CD14-positive monocyte (primary cell): Measurements from ENCODE around the gene DCTN5. TPM values are rescaled to one million over a fixed set of nuclear protein-coding genes. Genes with fewer than 3 reads are reported as not detected.

Experiments
- DNase-seq, 3 donors: peaks; one replicate each; pipeline ENCODE4 v3.0.0-alpha.2; 2011 to 2022
- H2AFZ ChIP-seq: 2 replicates; pipeline ENCODE4 v1.6.0; 2012; ENCODE audit warnings: mild to moderate bottlenecking, low read depth, low read length, inconsistent platforms; ENCODE audit not compliant: insufficient read depth, poor library complexity, severe bottlenecking
- H3K27ac ChIP-seq, 2 donors: 1 replicate in 1 of 2; 2 replicates in 1 of 2; pipeline ENCODE4 v1.5.1; 2012 to 2013; ENCODE audit warnings: low read length in 2 of 2, control low read depth in 1 of 2, inconsistent platforms in 1 of 2, low read depth in 1 of 2, mild to moderate bottlenecking in 1 of 2
- H3K27me3 ChIP-seq, 2 donors: one replicate each; pipeline versions ENCODE4 v1.6.0 to v1.6.1; 2011 to 2013; ENCODE audit warnings: low read length in 2 of 2; ENCODE audit not compliant: control insufficient read depth in 2 of 2, insufficient read depth in 2 of 2
- H3K36me3 ChIP-seq, 2 donors: replicated peaks in 1 of 2; 1 replicate in 1 of 2; 2 replicates in 1 of 2; pipeline versions ENCODE4 v1.5.1 to v1.6.1; 2012 to 2013; ENCODE audit warnings: low read length in 2 of 2, control low read depth in 1 of 2, inconsistent platforms in 1 of 2, mild to moderate bottlenecking in 1 of 2; ENCODE audit not compliant: insufficient read depth in 2 of 2, control insufficient read depth in 1 of 2
- H3K4me1 ChIP-seq, 2 donors: 1 replicate in 1 of 2; 2 replicates in 1 of 2; pipeline versions ENCODE4 v1.5.1 to v1.6.1; 2012 to 2013; ENCODE audit warnings: low read length in 2 of 2, control low read depth in 1 of 2, inconsistent platforms in 1 of 2, mild to moderate bottlenecking in 1 of 2, moderate library complexity in 1 of 2; ENCODE audit not compliant: insufficient read depth in 2 of 2, control insufficient read depth in 1 of 2
- H3K4me2 ChIP-seq: replicated peaks from 2 replicates; pipeline ENCODE3; 2012; ENCODE audit warnings: low read length, moderate library complexity, mild to moderate bottlenecking; ENCODE audit not compliant: poor library complexity, severe bottlenecking; ENCODE audit errors: extremely low read depth
- H3K4me3 ChIP-seq, 3 experiments: fragments of 200-600 bp in 1 of 3; sonication (generic) in 1 of 3; replicated peaks in 1 of 3; 1 replicate in 2 of 3; 2 replicates in 1 of 3; pipeline ENCODE4 v1.5.1; 2011 to 2013; ENCODE audit warnings: low read length in 3 of 3, mild to moderate bottlenecking in 3 of 3, control low read depth in 2 of 3, low read depth in 2 of 3, inconsistent platforms in 1 of 3, moderate library complexity in 1 of 3
- H3K79me2 ChIP-seq: 2 replicates; pipeline ENCODE4 v1.6.0; 2012; ENCODE audit warnings: mild to moderate bottlenecking, control low read depth, inconsistent platforms, low read length, moderate library complexity; ENCODE audit not compliant: insufficient read depth
- H3K9ac ChIP-seq: 2 replicates; pipeline ENCODE4 v1.6.0; 2017; ENCODE audit warnings: low read length, mild to moderate bottlenecking; ENCODE audit not compliant: insufficient read depth, poor library complexity, severe bottlenecking
- H3K9me3 ChIP-seq, 2 donors: replicated peaks in 1 of 2; 1 replicate in 1 of 2; 2 replicates in 1 of 2; pipeline versions ENCODE4 v1.5.1 to v1.6.1; 2012 to 2013; ENCODE audit warnings: low read length in 2 of 2, control low read depth in 1 of 2; ENCODE audit not compliant: control insufficient read depth in 1 of 2, insufficient read depth in 1 of 2
- H4K20me1 ChIP-seq: 2 replicates; pipeline ENCODE4 v1.6.0; 2012; ENCODE audit warnings: mild to moderate bottlenecking, low read length, control low read depth, moderate library complexity; ENCODE audit not compliant: insufficient read depth
- H3K27ac Mint-ChIP-seq, 7 donors: one replicate each; pipeline ENCODE4 v1.8.0; 2020; ENCODE audit warnings: mild to moderate bottlenecking in 7 of 7, mixed read lengths in 7 of 7, moderate library complexity in 6 of 7, inconsistent platforms in 2 of 7
- H3K27me3 Mint-ChIP-seq, 3 donors: one replicate each; pipeline ENCODE4 v1.8.0; 2021 to 2022; ENCODE audit warnings: low read depth in 3 of 3, mild to moderate bottlenecking in 3 of 3, mixed read lengths in 3 of 3, moderate library complexity in 3 of 3, inconsistent platforms in 1 of 3
- H3K36me3 Mint-ChIP-seq, 2 donors: one replicate each; pipeline ENCODE4 v1.8.0; 2020; ENCODE audit warnings: mixed read lengths in 2 of 2, inconsistent platforms in 1 of 2, mild to moderate bottlenecking in 1 of 2
- H3K4me1 Mint-ChIP-seq: one replicate; pipeline ENCODE4 v1.8.0; 2020; ENCODE audit warnings: mild to moderate bottlenecking, mixed read lengths
- H3K4me3 Mint-ChIP-seq, 2 donors: one replicate each; pipeline ENCODE4 v1.8.0; 2020; ENCODE audit warnings: mild to moderate bottlenecking in 2 of 2, mixed read lengths in 2 of 2, moderate library complexity in 1 of 2
- H3K9me3 Mint-ChIP-seq, 7 donors: one replicate each; pipeline ENCODE4 v1.8.0; 2020 to 2022; ENCODE audit warnings: mixed read lengths in 7 of 7, mild to moderate bottlenecking in 6 of 7, moderate library complexity in 6 of 7, inconsistent platforms in 2 of 7
- CTCF ChIP-seq: fragments of 200-600 bp; IDR thresholded peaks from one replicate; pipeline ENCODE4 v1.8.0; 2022; ENCODE audit warnings: antibody characterized with exemption, mild to moderate bottlenecking
- WGBS: methylation state at CpG from one replicate; pipeline ENCODE4 v1.1.5; 2013; ENCODE audit warnings: missing lambda C conversion rate; ENCODE audit not compliant: insufficient coverage; 5-methylcytosine and 5-hydroxymethylcytosine counted together
- intact Hi-C, 2 donors: fragments of 100-400 bp; cut with micrococcal nuclease; formaldehyde crosslinking; loops; one replicate each; pipeline versions ENCODE4 v1.15.0 to v1.15.1; 2023
- polyA plus RNA-seq, 3 donors: library from polyadenylated mRNA; depleted of rRNA in 1 of 3; unstranded in 2 of 3; stranded (reverse) in 1 of 3; fragments of 300-500 nt in 2 of 3; fragments of >200 nt in 1 of 3; fragmentation: Illumina TruSeq in 2 of 3; gene quantifications; 1 replicate in 2 of 3; 2 replicates in 1 of 3; pipeline ENCODE4 v1.2.3, GENCODE V29; 2012 to 2021

The DCTN5 gene
- polyA plus RNA-seq, 3 donors: 29.3 to 54.3 (median 42.0) TPM

DNA sequence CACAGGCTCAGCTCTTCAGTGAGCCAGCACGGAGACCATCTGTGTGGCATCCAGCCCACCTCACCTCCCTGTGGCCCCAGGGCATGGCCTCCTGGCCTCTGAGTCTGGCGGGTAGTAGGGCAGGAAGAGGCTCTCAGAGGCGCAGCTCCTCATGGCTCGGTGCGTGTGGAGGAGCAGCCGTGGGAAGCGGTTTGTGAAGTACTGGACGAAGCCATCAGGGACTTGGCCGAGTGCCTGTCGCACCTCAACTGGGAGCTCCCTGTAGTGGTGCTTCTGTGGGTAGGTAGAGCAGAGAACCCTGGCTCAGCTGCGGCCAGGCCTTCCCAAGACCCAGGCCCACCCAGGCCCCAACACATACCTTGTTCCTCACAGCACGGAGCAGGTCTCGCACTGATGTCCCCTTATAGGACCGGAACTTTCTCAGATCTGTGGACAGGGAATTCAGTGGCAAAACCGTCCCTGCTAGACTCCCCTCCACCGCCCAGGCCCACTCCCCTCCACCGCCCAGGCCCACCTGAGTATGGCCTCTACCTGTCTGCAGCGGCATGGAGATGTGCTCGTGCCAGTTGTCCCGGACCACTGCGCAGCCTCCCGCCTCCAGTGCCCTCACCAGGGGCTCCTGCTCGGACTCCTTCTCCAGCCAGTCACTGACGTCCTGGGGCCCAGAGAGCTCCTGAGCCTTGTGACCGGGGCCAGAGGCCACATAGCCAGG is 49.7 kb downstream of the DCTN5 start:
- DNase-seq: no peak
- Mint-ChIP-seq H3K9me3 (no peaks in the 10 kb centered on the region), H3K27me3 (peaks cover 6 to 10% (median 6%) of the 10 kb centered on the region in 3 donors), H3K36me3 (peaks cover 61 to 70% of the 10 kb centered on the region in 2 donors), H3K4me3 (no peak overlapping the region), H3K4me1 (peaks cover 12% of the 10 kb centered on the region), H3K27ac (peak overlapping the region in 1 of 7 donors; percentile 54)
- Histone ChIP-seq H3K36me3 (peaks cover 52 to 69% of the 10 kb centered on the region in 2 donors), H3K27me3 (no peaks in the 10 kb centered on the region), H3K4me2 (no peak overlapping the region), H2AFZ (no peak overlapping the region), H3K9ac (no peak overlapping the region), H3K9me3 (no peaks in the 10 kb centered on the region), H3K79me2 (peaks cover 12% of the 10 kb centered on the region), H3K4me1 (peaks cover 5 to 8% of the 10 kb centered on the region in 2 donors), H3K27ac (no peak overlapping the region), H3K4me3 (no peak overlapping the region), H4K20me1 (no peaks in the 10 kb centered on the region)
- intact Hi-C loops: no loop called here
- 97% methylated on average over 19 of the region's 25 CpGs for WGBS
- TF ChIP-seq CTCF: no peak

GRCh38 chr16:23691483-23692189 is 50.4 kb downstream of the DCTN5 start:
- Histone ChIP-seq H2AFZ (no peak overlapping the region), H3K27me3 (no peaks in the 10 kb centered on the region), H4K20me1 (no peaks in the 10 kb centered on the region), H3K36me3 (peaks cover 48 to 63% of the 10 kb centered on the region in 2 donors), H3K9ac (no peak overlapping the region), H3K4me1 (peaks cover 5 to 8% of the 10 kb centered on the region in 2 donors), H3K27ac (no peak overlapping the region), H3K79me2 (peaks cover 6% of the 10 kb centered on the region), H3K9me3 (no peaks in the 10 kb centered on the region), H3K4me3 (no peak overlapping the region), H3K4me2 (no peak overlapping the region)
- WGBS: 100% methylated on average over 5 of the region's 10 CpGs
- Mint-ChIP-seq H3K9me3 (no peaks in the 10 kb centered on the region), H3K36me3 (peaks cover 57 to 64% of the 10 kb centered on the region in 2 donors), H3K4me1 (peaks cover 12% of the 10 kb centered on the region), H3K4me3 (no peak overlapping the region), H3K27ac (peak overlapping the region in 3 of 7 donors; percentile 28 to 63 (median 35)), H3K27me3 (peaks cover 4 to 10% (median 6%) of the 10 kb centered on the region in 3 donors)
- intact Hi-C loops: no loop called here
- DNase-seq: no peak
- TF ChIP-seq CTCF: no peak
